ENCODE results near the gene ARHGEF4.

Gene ARHGEF4

GRCh38 chr2:130814931-130815680, 21.6 kb upstream of the ARHGEF4 start:
- TF ChIP-seq BHLHE40 (IDR thresholded peaks at IDR 0.05; ENCODE audit: borderline replicate concordance), result no peak
- no peak for TF ChIP-seq ELF4 (IDR thresholded peaks at IDR 0.05)
- no peak for TF ChIP-seq LEF1 (IDR thresholded peaks at IDR 0.05; ENCODE audit: borderline replicate concordance)
- no peak for TF ChIP-seq TARDBP (IDR thresholded peaks at IDR 0.05)
- TF ChIP-seq ARNT (IDR thresholded peaks at IDR 0.05), result no peak
- no peak for TF ChIP-seq ZNF384 (IDR thresholded peaks at IDR 0.05)
- TF ChIP-seq CTBP1 (IDR thresholded peaks at IDR 0.05; ENCODE audit: borderline replicate concordance), result no peak
- no peak for TF ChIP-seq FOXA1 (IDR thresholded peaks at IDR 0.05)
- no peak for TF ChIP-seq HDGF (IDR thresholded peaks at IDR 0.05; ENCODE audit: borderline replicate concordance)
- no peak for TF ChIP-seq NFRKB (IDR thresholded peaks at IDR 0.05)
- TF ChIP-seq FOXM1 (IDR thresholded peaks at IDR 0.05; ENCODE audit: borderline replicate concordance), result no peak
- no peak for TF ChIP-seq L3MBTL2 (conservative IDR thresholded peaks at IDR 0.05)
- TF ChIP-seq SP1 (IDR thresholded peaks at IDR 0.05), result no peak
- no peak for TF ChIP-seq FOXK2 (IDR thresholded peaks at IDR 0.05)
- no peak for TF ChIP-seq PKNOX1 (IDR thresholded peaks at IDR 0.05)
- no peak for TF ChIP-seq SUZ12 (IDR thresholded peaks at IDR 0.05)
- ChIA-PET POLR2A (no interaction called here), CTCF (no interaction called here)
- no peak for DNase-seq (ENCODE audit: extremely low spot score)

GRCh38 chr2:130818809-130819208, 17.9 kb upstream of the ARHGEF4 start:
- ChIA-PET CTCF (no interaction called here), POLR2A (no interaction called here)
- no peak for DNase-seq (ENCODE audit: extremely low spot score)
- TF ChIP-seq FOXK2 (IDR thresholded peaks at IDR 0.05) (no peak), SUZ12 (IDR thresholded peaks at IDR 0.05) (no peak), SP1 (IDR thresholded peaks at IDR 0.05) (no peak), FOXA1 (IDR thresholded peaks at IDR 0.05) (no peak), PKNOX1 (IDR thresholded peaks at IDR 0.05) (no peak), ZNF384 (IDR thresholded peaks at IDR 0.05) (no peak), LEF1 (IDR thresholded peaks at IDR 0.05; ENCODE audit: borderline replicate concordance) (no peak), ELF4 (IDR thresholded peaks at IDR 0.05) (no peak), NFRKB (IDR thresholded peaks at IDR 0.05) (no peak), CTBP1 (IDR thresholded peaks at IDR 0.05; ENCODE audit: borderline replicate concordance) (no peak), L3MBTL2 (conservative IDR thresholded peaks at IDR 0.05) (no peak), HDGF (IDR thresholded peaks at IDR 0.05; ENCODE audit: borderline replicate concordance) (no peak), FOXM1 (IDR thresholded peaks at IDR 0.05; ENCODE audit: borderline replicate concordance) (no peak), TARDBP (IDR thresholded peaks at IDR 0.05) (no peak), ARNT (IDR thresholded peaks at IDR 0.05) (no peak), BHLHE40 (IDR thresholded peaks at IDR 0.05; ENCODE audit: borderline replicate concordance) (no peak)

GRCh38 chr2:130819226-130819607, 17.5 kb upstream of the ARHGEF4 start:
- DNase-seq (ENCODE audit: extremely low spot score), result no peak
- TF ChIP-seq CTBP1 (IDR thresholded peaks at IDR 0.05; ENCODE audit: borderline replicate concordance), result no peak
- TF ChIP-seq HDGF (IDR thresholded peaks at IDR 0.05; ENCODE audit: borderline replicate concordance), result no peak
- CTCF ChIA-PET, result no interaction called here
- POLR2A ChIA-PET, result no interaction called here

GRCh38 chr2:130819608-130820278, 17.0 kb upstream of the ARHGEF4 start:
- no peak for DNase-seq (ENCODE audit: extremely low spot score)
- TF ChIP-seq TARDBP (IDR thresholded peaks at IDR 0.05) (no peak), FOXA1 (IDR thresholded peaks at IDR 0.05) (no peak), PKNOX1 (IDR thresholded peaks at IDR 0.05) (no peak), L3MBTL2 (conservative IDR thresholded peaks at IDR 0.05) (no peak), ELF4 (IDR thresholded peaks at IDR 0.05) (no peak), ZNF384 (IDR thresholded peaks at IDR 0.05) (no peak), BHLHE40 (IDR thresholded peaks at IDR 0.05; ENCODE audit: borderline replicate concordance) (no peak), LEF1 (IDR thresholded peaks at IDR 0.05; ENCODE audit: borderline replicate concordance) (no peak), HDGF (IDR thresholded peaks at IDR 0.05; ENCODE audit: borderline replicate concordance) (no peak), SUZ12 (IDR thresholded peaks at IDR 0.05) (no peak), NFRKB (IDR thresholded peaks at IDR 0.05) (no peak), CTBP1 (IDR thresholded peaks at IDR 0.05; ENCODE audit: borderline replicate concordance) (no peak), FOXK2 (IDR thresholded peaks at IDR 0.05) (no peak), FOXM1 (IDR thresholded peaks at IDR 0.05; ENCODE audit: borderline replicate concordance) (no peak), ARNT (IDR thresholded peaks at IDR 0.05) (no peak), SP1 (IDR thresholded peaks at IDR 0.05) (no peak)
- POLR2A ChIA-PET, result no interaction called here
- CTCF ChIA-PET, result interaction anchor here (0.8 kb wide), 1 partner anchor 21 kb away, joined by 3 read pairs; no protein-coding TSS in a partner anchor

GRCh38 chr2:130820279-130820861, 16.3 kb upstream of the ARHGEF4 start:
- ChIA-PET POLR2A (no interaction called here), CTCF (interaction anchor here (0.8 kb wide), 1 partner anchor 22 kb away, joined by 3 read pairs; no protein-coding TSS in a partner anchor)
- TF ChIP-seq ZNF384 (IDR thresholded peaks at IDR 0.05) (no peak), SP1 (IDR thresholded peaks at IDR 0.05) (no peak), LEF1 (IDR thresholded peaks at IDR 0.05; ENCODE audit: borderline replicate concordance) (no peak), FOXA1 (IDR thresholded peaks at IDR 0.05) (no peak), HDGF (IDR thresholded peaks at IDR 0.05; ENCODE audit: borderline replicate concordance) (no peak)
- no peak for DNase-seq (ENCODE audit: extremely low spot score)

All from HEK293T (cell line).